Left lobe of liver (tissue), 2 donors: ENCODE results near the gene CDCP2. TPM values are rescaled to one million over a fixed set of nuclear protein-coding genes. Genes with fewer than 3 reads are reported as not detected.
"Not testable (repeated sequence)": the region's sequence is repeated elsewhere in the genome, so short reads cannot be mapped to it uniquely, and the experiment has no call there.

Experiments used
- ATAC-seq: fragments of 200-7000 bp; cut with Tn5 transposase; one replicate; pipeline ENCODE4 v1.9.1; 2020; ENCODE audit warnings: mild to moderate bottlenecking, moderate library complexity
- DNase-seq: peaks from one replicate; pipeline ENCODE4 v3.0.0-alpha.2; 2020; ENCODE audit warnings: low spot score
- total RNA-seq: library from RNA; stranded (reverse); gene quantifications from one replicate; pipeline ENCODE4 v1.2.1, GENCODE V29; 2021
- donor health status: DM: no; HTN: no; CAD: no; lungs with moderate emphysema.
- donor health status: DM: no; HTN: yes; CAD: no.

Gene CDCP2
- total RNA-seq, 1 donor from 2014 or later: not detected

DNA sequence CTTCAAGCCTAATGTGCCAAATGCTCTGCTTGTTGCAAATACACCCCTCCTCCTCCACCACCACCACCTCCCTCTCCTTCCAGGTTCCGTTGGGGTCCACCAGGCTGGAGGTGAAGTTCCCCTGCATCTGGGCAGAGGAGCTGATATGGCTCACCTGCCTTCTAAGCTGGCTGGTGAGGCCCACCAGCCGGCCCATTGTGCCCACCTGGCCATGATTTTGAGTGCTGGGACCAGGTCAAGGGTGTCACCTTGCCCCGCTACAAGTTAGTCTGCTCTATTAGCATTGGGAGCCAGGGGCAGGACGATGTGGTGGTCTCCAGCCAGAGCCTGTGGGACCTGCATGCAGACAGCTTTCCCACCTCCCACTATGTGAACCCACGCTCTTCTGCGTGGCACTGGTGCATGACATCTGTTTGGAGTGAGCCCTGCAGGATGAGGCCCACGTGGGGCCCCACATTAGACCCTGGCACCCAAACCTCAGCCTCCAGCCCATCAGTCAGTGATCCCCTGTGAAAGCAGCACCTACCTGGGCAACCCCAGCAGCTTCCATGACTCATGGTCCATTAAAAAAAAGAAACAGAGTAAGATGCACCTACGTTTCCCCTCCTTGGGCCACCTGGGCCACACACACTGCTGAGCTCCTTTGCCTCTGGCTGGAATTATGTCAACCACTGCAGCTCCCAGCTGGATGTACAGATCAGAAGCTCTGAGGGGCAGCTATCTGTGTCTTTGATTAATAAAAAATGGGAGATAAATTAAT is 15.6 kb upstream of the CDCP2 start:
- ATAC-seq (no peak), DNase-seq (no peak)

DNA sequence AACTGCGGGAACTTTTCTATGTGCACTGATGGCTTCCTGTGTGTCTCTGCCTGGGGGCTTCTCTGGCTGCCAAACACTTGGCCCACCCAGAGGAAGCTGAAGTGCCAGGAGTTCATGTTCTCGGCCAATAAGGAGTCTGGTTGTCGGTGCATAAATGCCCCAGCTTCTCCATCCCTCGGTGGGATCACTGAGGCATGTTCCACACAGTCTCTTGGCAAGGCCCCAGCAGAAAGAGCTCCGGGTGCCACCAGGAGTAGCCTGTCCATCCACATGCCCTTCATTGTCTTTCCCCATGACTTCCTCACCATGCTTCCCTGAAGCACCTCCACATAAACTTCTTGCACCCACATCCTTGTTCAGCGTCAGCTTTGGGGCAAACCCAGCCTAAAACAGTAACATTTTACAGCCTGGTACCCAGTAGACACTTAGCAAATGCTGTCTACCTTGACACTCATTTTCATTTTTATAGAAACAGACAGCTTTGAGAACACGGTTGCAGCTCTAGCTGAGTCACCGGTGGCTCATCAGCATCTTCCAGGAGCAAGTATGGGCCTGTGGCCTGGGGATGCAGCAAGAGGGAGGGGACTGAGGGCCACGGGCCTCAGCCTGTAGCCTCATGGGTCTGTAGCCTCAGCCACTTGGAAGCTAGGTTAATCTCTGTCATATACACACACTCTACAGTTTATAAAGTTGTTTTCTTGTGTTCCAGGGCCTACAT is 14.8 kb upstream of the CDCP2 start:
- ATAC-seq (no peak), DNase-seq (no peak)

- DNase-seq, ATAC-seq: not testable (repeated sequence)
These were observed 13.6 kb upstream of the CDCP2 start for GRCh38 chr1:54166357-54166756.

DNA sequence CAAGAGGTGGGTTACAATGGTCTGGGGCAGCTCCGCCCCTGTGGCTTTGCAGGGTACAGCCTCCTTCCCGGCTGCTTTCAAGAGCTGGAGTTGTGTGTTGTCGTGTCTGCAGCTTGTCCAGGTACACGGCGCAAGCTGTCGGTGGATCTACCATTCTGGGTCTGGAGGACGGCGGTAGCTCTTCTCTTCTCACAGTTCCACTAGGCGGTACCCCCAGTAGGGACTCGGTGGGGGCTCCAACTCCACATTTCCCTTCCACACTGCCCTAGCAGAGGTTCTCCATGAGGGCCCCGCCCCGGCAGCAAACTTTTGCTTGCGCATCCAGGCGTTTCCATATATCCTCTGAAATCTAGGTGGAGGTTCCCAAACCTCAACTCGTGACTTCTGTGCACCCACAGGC is 12.3 kb upstream of the CDCP2 start:
- DNase-seq: no peak

GRCh38 chr1:54163573-54163972 is 10.8 kb upstream of the CDCP2 start:
- ATAC-seq: no peak
- no peak for DNase-seq

More for the DNA sequence above, 12.3 kb upstream of the CDCP2 start:
- ATAC-seq: no peak

DNA sequence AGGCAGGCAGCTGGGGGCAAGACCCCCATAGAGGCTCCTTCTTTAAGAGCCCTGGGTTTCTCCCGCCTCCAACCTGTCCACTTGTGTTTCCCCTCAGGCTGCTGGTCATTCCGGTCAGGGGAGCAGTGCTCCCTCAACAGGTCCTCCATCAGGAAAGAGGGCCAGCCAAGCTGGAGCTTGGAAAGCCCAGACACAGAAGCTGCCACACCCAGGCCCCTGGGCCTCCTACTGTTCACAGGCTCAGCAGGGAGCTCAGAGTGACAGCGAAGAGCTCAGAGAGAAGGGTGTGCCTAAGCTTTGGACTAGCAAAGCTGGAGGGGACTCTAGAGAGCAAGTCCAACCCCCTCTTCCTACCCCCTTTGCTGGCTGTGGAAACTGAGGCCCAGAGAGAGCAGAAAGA is 10.3 kb upstream of the CDCP2 start:
- DNase-seq: no peak
- no peak for ATAC-seq

DNA sequence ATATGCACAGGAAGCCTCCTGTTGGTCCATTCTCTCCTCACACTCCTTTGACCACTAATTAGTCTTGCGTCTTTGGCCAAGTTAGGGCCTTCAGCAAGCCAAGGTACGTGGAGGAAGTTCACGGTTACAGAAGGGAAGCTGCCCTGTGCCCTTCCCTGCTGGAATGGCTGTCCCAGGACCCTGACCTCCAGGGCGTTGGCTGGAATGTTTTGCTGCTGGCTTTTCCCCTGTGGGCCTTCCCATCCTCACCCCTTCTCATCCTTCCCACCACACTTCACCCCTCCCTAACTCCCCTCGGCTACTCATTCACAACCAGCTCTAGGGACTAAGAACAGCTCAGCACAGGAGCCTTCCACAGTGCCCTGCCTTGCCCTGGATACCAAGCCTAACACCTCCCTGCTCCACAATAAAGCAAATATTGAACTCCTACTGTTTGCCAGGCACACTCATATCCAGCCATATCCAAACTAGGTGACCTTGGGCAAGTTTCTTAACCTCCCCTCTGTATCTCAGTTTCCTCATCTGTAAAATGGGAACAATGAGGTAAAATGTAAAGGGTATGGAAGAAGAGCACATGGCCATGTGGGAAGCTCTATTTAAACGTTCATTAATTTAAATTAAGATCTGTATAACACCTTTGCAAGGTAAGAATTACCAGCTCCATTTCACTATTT is 8.8 kb upstream of the CDCP2 start:
- ATAC-seq: no peak
- no peak for DNase-seq

- ATAC-seq (peak; percentile 33), DNase-seq (no peak)
These were observed 7.6 kb upstream of the CDCP2 start for GRCh38 chr1:54160351-54160750.

- no peak for ATAC-seq
- DNase-seq: no peak
These were observed 7.0 kb upstream of the CDCP2 start for GRCh38 chr1:54159733-54160316.

DNA sequence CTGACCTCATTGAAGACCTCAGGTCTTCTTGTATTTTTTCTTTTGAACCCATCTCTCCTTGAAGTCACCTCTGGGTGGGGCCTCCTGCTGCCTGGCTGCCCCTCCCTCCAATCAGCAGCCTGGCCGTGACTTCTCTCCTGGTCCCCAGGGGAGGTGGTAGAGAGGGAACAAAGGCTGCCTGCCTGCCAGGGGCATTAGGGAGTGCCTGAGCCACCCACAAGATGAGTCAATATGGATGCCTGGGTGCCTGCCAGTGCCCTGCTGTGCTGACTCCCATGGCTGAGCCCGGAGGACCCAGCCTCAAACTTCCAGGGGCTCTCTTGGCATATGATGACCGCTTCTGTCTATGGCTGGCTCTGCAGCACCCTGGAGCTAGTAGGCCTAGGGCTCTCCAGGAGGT is 5.3 kb upstream of the CDCP2 start:
- DNase-seq: no peak
- ATAC-seq: no peak

DNA sequence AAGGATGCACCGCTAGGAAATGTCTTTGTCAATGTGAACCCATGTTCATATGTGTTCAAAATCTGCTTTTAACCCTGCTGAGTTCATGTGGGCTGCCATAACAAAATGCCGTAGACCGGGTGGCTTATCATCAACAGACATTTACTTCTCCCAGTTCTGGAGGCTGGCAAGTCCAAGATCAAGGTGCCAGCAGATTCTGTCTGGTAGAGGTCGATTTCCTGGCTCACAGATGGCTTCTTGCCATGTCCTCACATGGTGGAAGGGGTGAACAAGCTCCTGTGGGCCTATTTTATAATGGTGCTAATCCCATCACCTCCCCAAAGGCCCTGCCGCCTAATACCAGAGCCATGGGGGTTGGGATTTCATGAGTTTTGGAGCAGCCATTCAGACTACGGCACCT is 4.6 kb upstream of the CDCP2 start:
- ATAC-seq: no peak

DNA sequence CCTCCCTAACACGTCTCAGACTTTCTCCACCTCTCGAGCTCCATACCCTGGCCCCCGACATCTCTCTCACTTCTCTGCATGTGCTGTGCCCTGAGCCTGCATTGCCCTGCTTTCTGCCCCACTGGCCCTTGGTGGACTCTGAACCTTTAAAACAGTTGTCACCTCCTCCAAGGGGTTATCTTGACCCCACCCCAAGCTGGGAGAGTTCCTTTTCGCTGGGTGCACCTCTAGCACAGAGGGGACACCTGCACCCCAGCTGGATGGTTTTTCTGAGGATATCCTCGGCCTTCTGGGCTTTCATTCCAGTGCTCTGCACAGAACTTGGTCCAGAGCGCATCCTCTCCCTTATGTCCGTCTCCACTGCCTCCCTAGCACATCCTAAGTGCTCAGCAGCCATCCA is 4.2 kb upstream of the CDCP2 start:
- DNase-seq (no peak), ATAC-seq (no peak)

More for the DNA sequence above, 4.6 kb upstream of the CDCP2 start:
- DNase-seq: no peak

GRCh38 chr1:54156201-54156600 is 3.4 kb upstream of the CDCP2 start:
- ATAC-seq (no peak), DNase-seq (no peak)

- peak; percentile 87 for DNase-seq
- peak; percentile 98 for ATAC-seq
These were observed 987 bp upstream of the CDCP2 start for GRCh38 chr1:54153535-54154439.

DNA sequence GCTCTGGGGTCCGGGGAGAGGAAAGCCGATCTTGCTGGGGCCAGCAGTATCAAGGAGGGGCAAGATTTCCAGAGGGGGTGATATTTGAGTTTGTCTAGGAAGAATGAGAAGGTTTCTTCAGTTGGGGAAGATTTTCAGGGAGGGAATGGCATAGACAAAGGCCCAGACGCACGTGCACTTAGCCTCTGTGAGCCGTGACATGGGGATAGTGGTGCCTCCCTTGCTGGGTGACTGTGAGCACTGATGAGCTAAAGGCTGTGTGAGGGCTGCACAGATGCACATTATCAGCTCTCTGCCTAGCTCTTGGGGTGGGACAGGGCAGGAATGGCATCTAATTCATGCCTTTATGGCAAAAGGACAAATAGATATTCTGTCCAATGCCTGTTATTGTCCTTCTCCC is 1.8 kb downstream of the CDCP2 start:
- ATAC-seq (no peak), DNase-seq (no peak)

DNA sequence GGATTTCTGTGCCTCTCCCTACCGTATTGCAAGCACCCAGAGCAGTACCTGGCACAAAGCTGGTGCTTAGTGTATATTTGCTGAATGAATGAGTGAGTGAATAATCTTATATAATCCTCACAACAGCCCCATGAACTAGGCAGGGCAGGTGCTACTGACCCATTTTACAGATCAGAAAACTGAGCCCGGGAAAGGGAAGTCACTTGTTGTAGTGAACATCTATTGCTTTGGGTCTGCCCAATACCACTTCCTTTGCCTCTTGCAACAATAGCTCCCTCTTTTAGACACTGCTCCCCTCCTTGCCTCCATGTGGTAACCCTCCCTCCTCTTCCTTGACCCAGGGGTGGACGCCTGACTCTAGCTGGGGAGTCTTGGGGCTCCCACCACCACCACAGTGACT is 3.1 kb downstream of the CDCP2 start:
- DNase-seq (no peak), ATAC-seq (no peak)

- ATAC-seq: no peak
These were observed 8.4 kb downstream of the CDCP2 start for GRCh38 chr1:54144366-54144765.

DNA sequence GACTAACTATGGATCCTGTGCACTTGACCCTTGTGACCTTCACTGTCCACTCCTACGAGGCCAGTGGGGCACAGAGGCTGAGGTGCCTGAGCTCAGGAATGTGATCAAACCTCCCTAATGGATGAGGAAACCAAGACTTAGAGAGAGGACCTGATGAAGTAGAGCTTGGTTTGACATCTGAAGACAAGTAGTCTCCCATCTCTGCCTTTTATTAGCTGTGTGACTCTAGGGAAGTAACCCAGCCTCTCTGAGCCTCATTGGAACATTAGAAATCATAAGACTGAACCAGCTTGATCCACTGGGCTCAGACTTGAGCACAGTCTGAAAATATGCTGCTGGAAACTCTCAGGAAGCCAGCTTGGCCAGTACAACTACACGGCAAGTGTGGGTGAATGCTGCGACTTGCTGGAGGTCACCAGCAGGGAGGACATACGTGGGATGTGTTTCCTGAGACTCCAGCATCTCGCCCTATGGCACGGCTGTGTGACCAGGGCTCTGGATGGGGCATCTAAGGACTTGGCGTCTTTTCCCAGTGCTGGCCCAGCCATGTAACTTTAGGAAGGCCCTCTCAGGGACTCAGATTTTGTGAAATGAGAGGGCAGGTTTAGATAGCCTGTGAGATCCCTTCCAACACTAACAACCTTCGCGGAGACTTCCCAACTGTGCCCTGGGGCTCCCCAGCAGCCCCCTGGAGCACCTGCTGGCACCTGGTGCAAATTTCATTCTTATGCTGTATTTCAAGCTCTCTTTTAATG is 10.5 kb downstream of the CDCP2 start:
- DNase-seq: no peak
- no peak for ATAC-seq

More at GRCh38 chr1:54144366-54144765, 8.4 kb downstream of the CDCP2 start:
- DNase-seq: no peak

GRCh38 chr1:54139711-54140110 is 13.1 kb downstream of the CDCP2 start:
- DNase-seq: no peak
- no peak for ATAC-seq

GRCh38 chr1:54138994-54139393 is 13.8 kb downstream of the CDCP2 start:
- ATAC-seq (no peak), DNase-seq (no peak)
